A673 (cell line): ENCODE measurements around the gene KNDC1. TPM values are rescaled to one million over a fixed set of nuclear protein-coding genes. Genes with fewer than 3 reads are reported as not detected.

Experiments
- BruUV-seq: library from RNA; stranded (reverse); fragments of 400-500 nt; replicated peaks from 2 replicates; lab custom pipeline; 2021; lab: Mats Ljungman, UMichigan
- CTCF ChIA-PET: fragments of 300-600 bp; sonication (Branson Sonifier 250); formaldehyde crosslinking; loops from one replicate; lab custom pipeline; 2022; ENCODE audit warnings: antibody characterized with exemption; lab: Charles Lee
- POLR2A ChIA-PET: fragments of 300-600 bp; sonication (Branson Sonifier 250); formaldehyde crosslinking; loops from one replicate; lab custom pipeline; 2022; ENCODE audit warnings: antibody characterized with exemption; ENCODE audit not compliant: low non-redundant PET; lab: Charles Lee
- DNase-seq: peaks from one replicate; pipeline ENCODE4 v3.0.0-alpha.2; 2015; ENCODE audit warnings: low spot score
- H3K27ac ChIP-seq: fragments of 200-600 bp; sonication (generic); 2 replicates; pipeline ENCODE4 v1.5.1; 2016; ENCODE audit warnings: mixed run types, low read depth, mild to moderate bottlenecking, mixed read lengths, antibody characterized with exemption, low read length; ENCODE audit not compliant: poor library complexity, severe bottlenecking
- H3K27me3 ChIP-seq: fragments of 200-600 bp; sonication (generic); replicated peaks from 2 replicates; pipeline ENCODE4 v1.6.1; 2017; ENCODE audit warnings: mixed run types, low read depth, mild to moderate bottlenecking, mixed read lengths, antibody characterized with exemption, low read length; ENCODE audit not compliant: insufficient read depth, poor library complexity
- H3K36me3 ChIP-seq: fragments of 200-600 bp; sonication (generic); 2 replicates; pipeline ENCODE4 v1.6.1; 2016; ENCODE audit warnings: mixed run types, mild to moderate bottlenecking, mixed read lengths, antibody characterized with exemption, low read length; ENCODE audit not compliant: insufficient read depth, poor library complexity, severe bottlenecking
- H3K4me1 ChIP-seq: fragments of 200-600 bp; sonication (generic); 2 replicates; pipeline ENCODE4 v1.6.1; 2017; ENCODE audit warnings: mixed run types, mild to moderate bottlenecking, mixed read lengths, antibody characterized with exemption, low read length; ENCODE audit not compliant: insufficient read depth, poor library complexity, severe bottlenecking
- H3K4me3 ChIP-seq: fragments of 200-600 bp; sonication (generic); 2 replicates; pipeline ENCODE4 v1.5.1; 2016; ENCODE audit warnings: low read depth, mixed run types, mild to moderate bottlenecking, mixed read lengths, low read length; ENCODE audit not compliant: poor library complexity, severe bottlenecking
- H3K9me3 ChIP-seq: fragments of 200-600 bp; sonication (generic); 2 replicates; pipeline ENCODE4 v1.6.1; 2016; ENCODE audit warnings: mixed run types, low read depth, mild to moderate bottlenecking, mixed read lengths, antibody characterized with exemption, low read length; ENCODE audit not compliant: poor library complexity, severe bottlenecking
- EZH2 ChIP-seq: fragments of 200-600 bp; sonication (generic); IDR thresholded peaks from 2 replicates; pipeline ENCODE4 v1.6.1; 2017; ENCODE audit warnings: borderline replicate concordance, low read depth, mild to moderate bottlenecking, mixed read lengths, antibody characterized with exemption, low read length; ENCODE audit not compliant: poor library complexity, severe bottlenecking
- intact Hi-C: fragments of 100-400 bp; cut with micrococcal nuclease; formaldehyde crosslinking; loops from one replicate; pipeline ENCODE4 v1.10.0; 2022; ENCODE audit not compliant: unreplicated experiment
- total RNA-seq: library from RNA; stranded (reverse); gene quantifications from 2 replicates; pipeline ENCODE4 v1.2.3, GENCODE V29; 2021
- TF ChIP-seq, protein P1 (sequence below): fragments of 300-800, 200-600 bp; sonication (generic); conservative IDR thresholded peaks from 2 replicates; pipeline ENCODE4 v1.5.1; 2017; ENCODE audit warnings: low read depth, mild to moderate bottlenecking, antibody characterized with exemption, low read length, moderate library complexity, mixed read lengths

Gene KNDC1
- total RNA-seq, 1 experiment from 2014 or later, result not detected

DNA sequence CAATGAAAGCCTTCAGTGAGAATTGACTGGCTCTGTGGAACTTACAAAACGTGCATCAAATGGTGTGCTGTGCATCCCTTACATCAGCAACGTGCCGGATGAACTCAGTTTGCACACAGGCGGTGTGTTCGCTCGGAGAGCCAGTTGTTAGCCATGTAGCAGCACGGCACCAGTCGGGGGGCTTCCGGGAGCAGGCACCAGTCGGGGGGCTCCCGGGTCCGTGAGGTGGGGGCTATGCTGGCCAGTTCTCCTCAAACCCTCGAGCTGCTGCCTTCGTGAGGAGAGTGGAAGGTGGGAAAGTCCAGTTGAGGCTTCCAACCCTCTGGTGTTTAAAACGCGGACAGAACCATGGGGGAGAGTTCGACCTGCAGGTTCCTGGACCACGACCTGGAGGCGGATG lies 35.1 kb downstream of the KNDC1 start:
- Histone ChIP-seq H3K4me3 (no peak overlapping the region), H3K27ac (no peak overlapping the region), H3K27me3 (peaks cover 35% of the 10 kb centered on the region), H3K4me1 (no peaks in the 10 kb centered on the region), H3K36me3 (no peaks in the 10 kb centered on the region), H3K9me3 (no peaks in the 10 kb centered on the region)
- DNase-seq, result no peak
- ChIA-PET POLR2A (no interaction called here), CTCF (no interaction called here)
- no peak for TF ChIP-seq EZH2
- TF ChIP-seq, protein P1, sequence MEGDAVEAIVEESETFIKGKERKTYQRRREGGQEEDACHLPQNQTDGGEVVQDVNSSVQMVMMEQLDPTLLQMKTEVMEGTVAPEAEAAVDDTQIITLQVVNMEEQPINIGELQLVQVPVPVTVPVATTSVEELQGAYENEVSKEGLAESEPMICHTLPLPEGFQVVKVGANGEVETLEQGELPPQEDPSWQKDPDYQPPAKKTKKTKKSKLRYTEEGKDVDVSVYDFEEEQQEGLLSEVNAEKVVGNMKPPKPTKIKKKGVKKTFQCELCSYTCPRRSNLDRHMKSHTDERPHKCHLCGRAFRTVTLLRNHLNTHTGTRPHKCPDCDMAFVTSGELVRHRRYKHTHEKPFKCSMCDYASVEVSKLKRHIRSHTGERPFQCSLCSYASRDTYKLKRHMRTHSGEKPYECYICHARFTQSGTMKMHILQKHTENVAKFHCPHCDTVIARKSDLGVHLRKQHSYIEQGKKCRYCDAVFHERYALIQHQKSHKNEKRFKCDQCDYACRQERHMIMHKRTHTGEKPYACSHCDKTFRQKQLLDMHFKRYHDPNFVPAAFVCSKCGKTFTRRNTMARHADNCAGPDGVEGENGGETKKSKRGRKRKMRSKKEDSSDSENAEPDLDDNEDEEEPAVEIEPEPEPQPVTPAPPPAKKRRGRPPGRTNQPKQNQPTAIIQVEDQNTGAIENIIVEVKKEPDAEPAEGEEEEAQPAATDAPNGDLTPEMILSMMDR, result no peak
- intact Hi-C loops, result no loop called here
- BruUV-seq, result no TSS peak

DNA sequence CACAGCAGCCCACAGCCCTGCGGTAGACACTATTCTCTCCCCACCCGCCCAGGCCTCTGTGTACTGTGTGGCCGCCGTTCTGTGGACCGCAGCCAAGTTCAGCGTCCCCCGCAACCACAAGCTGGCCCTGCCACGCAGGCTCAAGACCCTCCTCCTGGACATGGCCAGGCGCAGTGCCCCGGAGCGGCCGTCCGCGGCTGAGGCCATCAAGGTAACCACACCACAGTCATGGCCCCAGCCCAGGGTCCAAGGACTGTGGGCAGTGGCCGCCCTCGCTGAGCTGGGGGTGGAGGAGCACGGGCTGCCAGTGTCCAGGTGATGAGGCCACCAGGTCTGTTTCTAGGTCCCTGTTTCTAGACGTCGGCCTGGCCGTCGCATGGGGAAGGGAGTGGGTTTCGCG lies 35.6 kb downstream of the KNDC1 start:
- DNase-seq, result no peak
- Histone ChIP-seq H3K36me3 (no peaks in the 10 kb centered on the region), H3K27me3 (peaks cover 34% of the 10 kb centered on the region), H3K9me3 (no peaks in the 10 kb centered on the region), H3K4me1 (no peaks in the 10 kb centered on the region), H3K27ac (no peak overlapping the region), H3K4me3 (no peak overlapping the region)
- no TSS peak for BruUV-seq
- TF ChIP-seq, protein P1, result no peak
- TF ChIP-seq EZH2, result no peak
- ChIA-PET CTCF (no interaction called here), POLR2A (no interaction called here)
- intact Hi-C loops, result no loop called here

DNA sequence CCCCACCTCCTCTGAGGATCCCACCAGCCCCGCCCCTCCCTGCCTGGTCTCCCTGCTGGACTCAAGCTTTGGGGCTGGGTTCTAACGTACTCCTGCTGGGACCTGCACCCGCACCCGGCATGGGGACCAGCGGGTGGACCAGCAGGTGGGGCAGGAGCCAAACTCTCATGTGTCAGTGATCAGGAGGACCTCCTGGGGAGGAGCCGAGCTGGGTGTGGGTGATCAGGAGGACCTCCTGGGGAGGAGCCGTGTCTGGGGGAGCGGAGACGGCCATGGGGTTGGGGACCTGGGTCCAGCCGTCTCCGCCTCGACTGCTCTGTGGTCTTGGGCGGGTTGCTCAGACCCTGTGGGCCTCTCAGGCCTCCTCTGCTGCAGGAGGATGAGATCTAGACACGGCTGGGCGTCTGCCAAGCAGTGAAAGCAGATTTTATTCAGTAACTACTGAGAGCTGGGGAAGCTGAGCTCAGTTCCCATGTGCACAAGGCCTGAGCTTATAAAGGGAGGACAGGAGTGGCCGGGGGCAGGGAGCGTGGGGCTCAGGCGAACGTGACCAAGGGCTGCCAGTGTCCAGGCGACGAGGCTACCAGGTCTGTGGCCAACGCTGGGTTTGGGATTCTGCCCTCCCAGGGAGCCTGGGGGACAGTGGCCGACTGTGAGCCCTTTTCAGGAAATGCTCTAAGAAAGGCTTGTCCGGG lies 36.3 kb downstream of the KNDC1 start:
- no peaks in the 10 kb centered on the region for H3K36me3 ChIP-seq
- no peaks in the 10 kb centered on the region for H3K4me1 ChIP-seq
- no peak for DNase-seq
- H3K4me3 ChIP-seq, result no peak overlapping the region
- H3K9me3 ChIP-seq, result no peaks in the 10 kb centered on the region
- peaks cover 34% of the 10 kb centered on the region for H3K27me3 ChIP-seq
- POLR2A ChIA-PET, result no interaction called here
- no peak overlapping the region for H3K27ac ChIP-seq
- intact Hi-C loops, result no loop called here
- TF ChIP-seq, protein P1, result no peak
- TF ChIP-seq EZH2, result no peak
- CTCF ChIA-PET, result no interaction called here
- BruUV-seq, result no TSS peak
